ENCODE data around the gene HSD17B2. TPM values are rescaled to one million over a fixed set of nuclear protein-coding genes. Genes with fewer than 3 reads are reported as not detected.

The HSD17B2 gene, protein sequence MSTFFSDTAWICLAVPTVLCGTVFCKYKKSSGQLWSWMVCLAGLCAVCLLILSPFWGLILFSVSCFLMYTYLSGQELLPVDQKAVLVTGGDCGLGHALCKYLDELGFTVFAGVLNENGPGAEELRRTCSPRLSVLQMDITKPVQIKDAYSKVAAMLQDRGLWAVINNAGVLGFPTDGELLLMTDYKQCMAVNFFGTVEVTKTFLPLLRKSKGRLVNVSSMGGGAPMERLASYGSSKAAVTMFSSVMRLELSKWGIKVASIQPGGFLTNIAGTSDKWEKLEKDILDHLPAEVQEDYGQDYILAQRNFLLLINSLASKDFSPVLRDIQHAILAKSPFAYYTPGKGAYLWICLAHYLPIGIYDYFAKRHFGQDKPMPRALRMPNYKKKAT
- 0.04 TPM in 1 of 2 replicates, not detected in the other for total RNA-seq (2014; rRNA removed; shearing (Covaris generic))

DNA sequence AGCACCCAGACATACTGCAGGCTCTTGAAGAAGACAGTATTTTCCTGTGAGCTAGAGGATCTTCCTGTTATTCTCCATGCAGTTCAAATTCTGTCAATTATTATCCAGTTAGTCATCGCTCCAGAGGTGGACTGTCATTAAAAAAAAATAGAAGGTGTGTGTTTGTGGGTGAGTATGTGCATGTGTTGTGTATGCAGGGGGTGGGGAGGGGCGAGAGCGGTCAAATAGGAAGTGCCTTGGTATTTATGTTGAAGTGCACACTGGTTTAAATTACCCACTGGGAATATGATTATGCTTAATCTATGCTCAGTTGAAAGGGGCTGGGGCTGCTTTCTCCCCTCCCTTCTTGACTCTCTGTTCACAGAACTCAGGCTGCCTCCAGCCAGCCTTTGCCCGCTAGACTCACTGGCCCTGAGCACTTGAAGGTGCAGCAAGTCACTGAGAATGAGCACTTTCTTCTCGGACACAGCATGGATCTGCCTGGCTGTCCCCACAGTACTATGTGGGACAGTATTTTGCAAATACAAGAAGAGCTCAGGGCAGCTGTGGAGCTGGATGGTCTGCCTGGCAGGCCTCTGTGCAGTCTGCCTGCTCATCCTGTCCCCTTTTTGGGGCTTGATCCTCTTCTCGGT is at the start of gene HSD17B2:
TSS of gene HSD17B2 (plus strand) at position 273 of the 632 bp plus-strand sequence. CDS start at position 445, 172 bp downstream.
- Histone ChIP-seq H3K27me3 (ENCODE audit: control insufficient read depth, insufficient read depth, low read length) (no peaks in the 10 kb centered on the region), H3K4me3 (ENCODE audit: insufficient read depth, low read depth, low read length) (no peak within 1 kb of the TSS), H3K36me3 (replicated peaks; ENCODE audit: control insufficient read depth, insufficient read depth, low read length) (no peaks in the 10 kb centered on the region)
- DNase-seq = no peak

DNA sequence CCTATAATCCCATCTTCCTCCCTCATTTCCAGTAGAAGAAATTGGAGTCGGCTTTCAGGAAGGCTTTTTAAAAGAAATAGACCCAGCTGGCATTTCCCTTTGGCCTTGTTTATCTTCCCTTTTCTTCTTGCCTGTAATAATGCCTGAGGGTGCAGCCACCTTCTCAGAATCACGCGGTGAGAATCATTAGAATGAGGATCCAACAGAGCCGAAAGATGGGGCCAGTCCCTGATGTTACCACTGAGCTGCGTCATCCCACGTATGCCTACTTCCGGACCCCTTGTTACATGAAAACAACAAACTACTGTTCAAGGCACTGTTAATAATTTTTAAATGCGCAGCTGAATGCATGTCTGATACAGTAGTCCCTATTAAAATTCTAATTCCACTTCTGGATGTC is 47.9 kb upstream of the HSD17B2 start:
- no peak for DNase-seq
- no peak overlapping the region for H3K4me3 ChIP-seq (ENCODE audit: insufficient read depth, low read depth, low read length)
- H3K36me3 ChIP-seq (replicated peaks; ENCODE audit: control insufficient read depth, insufficient read depth, low read length) = no peaks in the 10 kb centered on the region
- no peaks in the 10 kb centered on the region for H3K27me3 ChIP-seq (ENCODE audit: control insufficient read depth, insufficient read depth, low read length)

DNA sequence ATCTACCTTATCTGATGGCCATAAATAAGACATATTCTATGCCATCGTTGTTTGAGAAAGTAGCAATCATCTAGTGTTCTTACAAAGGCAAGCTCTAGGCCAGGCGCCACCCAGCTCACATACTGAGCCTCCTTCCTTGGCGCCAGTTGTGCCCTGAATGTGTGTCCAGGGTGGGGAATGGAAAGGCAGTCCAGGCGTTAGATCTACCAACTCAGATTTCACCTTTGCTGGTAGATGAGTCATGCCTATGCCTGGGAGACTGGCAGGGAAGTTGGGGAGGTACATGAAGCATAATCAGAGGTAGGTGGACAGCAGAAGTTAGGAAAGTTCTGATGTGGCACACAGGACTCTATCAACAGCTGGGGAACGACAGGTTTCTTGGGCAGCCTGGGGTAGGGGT is 47.3 kb upstream of the HSD17B2 start:
- H3K36me3 ChIP-seq (replicated peaks; ENCODE audit: control insufficient read depth, insufficient read depth, low read length) = no peaks in the 10 kb centered on the region

DNA sequence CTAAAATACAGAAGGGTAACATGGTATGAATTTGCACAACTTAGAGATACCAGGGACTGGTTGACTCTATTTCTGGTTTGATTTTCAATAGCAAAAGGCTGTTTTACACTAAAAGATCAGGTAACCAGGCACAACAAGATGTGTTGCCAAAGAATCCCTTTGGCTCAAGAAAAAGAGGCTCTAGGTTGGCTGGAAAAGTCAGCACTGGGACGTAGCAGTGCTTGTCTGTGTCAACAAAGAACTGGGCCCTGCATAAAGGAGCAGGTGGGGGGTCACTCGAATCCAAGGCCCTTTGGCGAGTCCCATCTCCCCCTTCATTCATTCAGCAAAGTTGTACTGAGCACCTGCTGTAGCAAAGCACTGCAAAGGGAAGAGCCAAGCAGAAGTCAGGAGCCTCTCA is 42.2 kb upstream of the HSD17B2 start:
- no peaks in the 10 kb centered on the region for H3K36me3 ChIP-seq (replicated peaks; ENCODE audit: control insufficient read depth, insufficient read depth, low read length)
- H3K4me3 ChIP-seq (ENCODE audit: insufficient read depth, low read depth, low read length) = no peak overlapping the region
- no peaks in the 10 kb centered on the region for H3K27me3 ChIP-seq (ENCODE audit: control insufficient read depth, insufficient read depth, low read length)
- no peak for DNase-seq

More for the DNA sequence above, 47.3 kb upstream of the HSD17B2 start:
- Histone ChIP-seq H3K27me3 (ENCODE audit: control insufficient read depth, insufficient read depth, low read length) (no peaks in the 10 kb centered on the region), H3K4me3 (ENCODE audit: insufficient read depth, low read depth, low read length) (no peak overlapping the region)
- DNase-seq = no peak

DNA sequence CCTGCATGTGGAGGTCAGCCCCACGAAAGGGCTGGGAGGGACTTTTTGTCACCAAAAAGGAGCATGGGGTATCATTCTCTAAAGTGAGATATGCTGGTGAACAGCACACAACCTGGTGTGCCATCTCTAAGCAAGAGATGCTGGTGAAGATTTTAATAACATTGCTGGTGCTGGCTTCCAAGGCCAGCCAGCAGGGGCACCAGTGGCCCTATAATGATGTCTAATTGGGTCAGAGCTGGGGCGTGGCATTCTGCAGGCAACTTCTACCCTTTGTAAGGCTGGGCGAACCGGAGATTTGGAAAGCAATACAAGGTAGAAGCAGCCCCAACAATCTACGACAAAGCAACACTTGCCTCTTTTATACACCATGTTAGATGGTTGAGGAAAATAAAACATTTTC is 40.6 kb upstream of the HSD17B2 start:
- Histone ChIP-seq H3K36me3 (replicated peaks; ENCODE audit: control insufficient read depth, insufficient read depth, low read length) (no peaks in the 10 kb centered on the region), H3K4me3 (ENCODE audit: insufficient read depth, low read depth, low read length) (no peak overlapping the region), H3K27me3 (ENCODE audit: control insufficient read depth, insufficient read depth, low read length) (no peaks in the 10 kb centered on the region)
- DNase-seq = peak; percentile 39

DNA sequence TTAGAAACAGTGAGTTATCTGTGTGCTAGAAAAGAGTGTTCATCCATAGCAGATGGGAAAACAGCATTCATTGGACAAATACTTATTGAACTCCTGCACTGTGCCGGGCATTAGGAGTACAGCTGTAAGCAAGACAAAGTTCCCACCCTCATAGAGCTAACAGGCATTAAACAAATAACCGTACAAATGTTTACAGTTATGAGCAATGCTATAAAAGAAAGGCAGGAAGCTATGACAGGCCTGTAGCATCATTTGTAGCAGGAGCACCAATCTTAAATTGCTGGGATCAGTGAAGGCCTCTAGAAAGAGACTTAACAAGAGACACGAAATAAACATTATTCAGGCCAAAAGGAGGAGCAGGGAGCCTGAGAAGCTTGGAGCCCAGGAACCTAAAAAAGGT is 39.4 kb upstream of the HSD17B2 start:
- DNase-seq = no peak
- H3K36me3 ChIP-seq (replicated peaks; ENCODE audit: control insufficient read depth, insufficient read depth, low read length) = no peaks in the 10 kb centered on the region
- no peak overlapping the region for H3K4me3 ChIP-seq (ENCODE audit: insufficient read depth, low read depth, low read length)
- H3K27me3 ChIP-seq (ENCODE audit: control insufficient read depth, insufficient read depth, low read length) = no peaks in the 10 kb centered on the region

DNA sequence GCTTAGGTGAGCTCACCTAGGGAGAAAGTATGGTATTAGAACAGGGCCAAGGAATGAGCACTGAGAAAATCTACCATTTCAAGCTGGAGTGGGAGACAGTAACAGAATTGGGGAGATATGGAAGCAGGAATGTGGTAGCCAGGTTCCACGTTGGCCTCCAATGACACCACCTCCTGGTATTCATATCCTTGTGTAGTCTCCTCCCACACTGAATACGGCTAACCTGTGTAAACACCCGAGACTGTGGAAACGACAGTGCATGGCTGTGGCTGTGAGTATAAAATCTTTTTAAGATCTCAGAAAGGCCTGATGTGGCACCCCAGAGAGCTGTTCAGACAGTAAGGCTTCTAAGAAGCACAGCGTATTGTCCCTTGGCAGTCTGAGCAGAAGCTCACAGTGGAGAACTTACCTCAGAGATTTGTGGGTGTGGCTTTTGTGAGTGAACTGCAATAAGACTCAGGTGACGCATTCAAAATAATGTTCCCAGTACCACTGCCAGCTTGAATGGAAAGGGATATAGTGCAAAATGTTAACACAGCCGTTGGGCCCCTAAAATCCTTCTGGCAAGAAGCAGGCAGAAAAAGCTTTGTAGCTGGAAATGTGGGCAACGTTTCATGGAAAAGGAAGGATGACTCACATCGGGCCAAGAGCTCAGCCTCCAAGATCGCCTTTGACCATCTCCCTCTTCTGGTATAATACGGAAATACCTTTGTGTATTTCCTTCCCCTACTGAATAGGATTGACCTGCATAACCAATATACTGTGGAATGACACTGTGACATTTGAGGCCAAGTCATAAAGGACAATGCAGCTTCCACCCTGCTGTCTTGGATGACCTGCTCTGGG is 38.2 kb upstream of the HSD17B2 start:
- no peak for DNase-seq
- Histone ChIP-seq H3K27me3 (ENCODE audit: control insufficient read depth, insufficient read depth, low read length) (no peaks in the 10 kb centered on the region), H3K36me3 (replicated peaks; ENCODE audit: control insufficient read depth, insufficient read depth, low read length) (no peaks in the 10 kb centered on the region), H3K4me3 (ENCODE audit: insufficient read depth, low read depth, low read length) (no peak overlapping the region)

DNA sequence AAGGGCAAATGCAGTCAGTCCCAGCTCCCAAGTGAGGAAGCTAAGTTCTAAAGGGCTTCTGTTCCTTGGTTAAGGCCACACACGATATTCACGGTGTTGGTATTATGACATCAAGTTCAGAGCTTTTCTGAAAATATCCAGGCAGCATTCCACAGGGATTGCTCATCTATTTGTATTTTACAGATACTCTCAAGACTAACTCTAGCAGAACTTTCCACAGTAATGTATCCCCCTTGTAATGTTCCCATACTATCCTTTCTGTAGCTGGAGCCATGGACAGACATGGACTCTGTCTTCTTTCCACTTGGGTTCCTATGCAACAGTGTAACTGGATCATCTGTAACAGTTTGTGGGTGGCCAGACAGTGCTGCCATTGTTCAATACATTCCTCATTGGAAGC is 37.3 kb upstream of the HSD17B2 start:
- Histone ChIP-seq H3K4me3 (ENCODE audit: insufficient read depth, low read depth, low read length) (no peak overlapping the region), H3K36me3 (replicated peaks; ENCODE audit: control insufficient read depth, insufficient read depth, low read length) (no peaks in the 10 kb centered on the region), H3K27me3 (ENCODE audit: control insufficient read depth, insufficient read depth, low read length) (no peaks in the 10 kb centered on the region)
- DNase-seq = no peak

DNA sequence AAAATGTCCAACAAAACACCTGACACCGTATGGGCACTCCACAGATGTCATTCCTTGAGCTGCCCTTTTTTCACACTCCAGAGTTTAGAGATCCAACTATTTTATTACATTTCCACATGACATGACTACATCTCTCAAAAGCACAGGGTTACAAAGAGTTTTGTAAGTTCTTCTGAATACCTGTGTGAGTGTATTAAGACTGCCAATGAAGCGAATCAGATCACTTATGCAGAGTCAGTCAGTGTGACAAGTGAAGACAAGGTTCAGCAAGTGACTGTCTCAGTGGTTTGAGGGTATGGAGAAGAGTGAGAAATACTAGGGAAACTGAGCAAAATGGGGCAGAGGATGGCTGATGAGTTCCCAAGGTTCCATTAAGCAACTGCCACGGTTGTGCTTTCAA is 32.2 kb upstream of the HSD17B2 start:
- no peaks in the 10 kb centered on the region for H3K36me3 ChIP-seq (replicated peaks; ENCODE audit: control insufficient read depth, insufficient read depth, low read length)
- no peaks in the 10 kb centered on the region for H3K27me3 ChIP-seq (ENCODE audit: control insufficient read depth, insufficient read depth, low read length)
- H3K4me3 ChIP-seq (ENCODE audit: insufficient read depth, low read depth, low read length) = no peak overlapping the region
- DNase-seq = no peak

DNA sequence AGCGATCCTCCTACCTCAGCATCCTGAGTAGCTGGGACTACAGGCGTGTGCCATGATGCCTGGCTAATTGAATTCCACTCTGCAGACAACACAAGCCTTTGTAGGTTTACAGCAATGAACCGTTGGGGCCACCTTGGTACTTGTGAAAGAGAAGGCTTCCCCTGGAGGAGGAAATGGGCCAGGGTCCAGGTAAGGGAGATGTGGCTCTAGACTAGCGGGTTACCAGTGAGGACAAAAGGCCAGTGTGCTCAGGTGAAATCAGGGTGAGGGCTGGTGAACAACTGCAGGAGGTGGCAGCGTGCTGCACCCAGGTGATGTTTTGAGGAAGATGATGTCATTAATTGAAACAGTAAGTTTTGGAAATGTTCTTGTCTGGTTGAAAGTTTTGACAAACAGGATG is 30.5 kb upstream of the HSD17B2 start:
- H3K4me3 ChIP-seq (ENCODE audit: insufficient read depth, low read depth, low read length) = no peak overlapping the region
- DNase-seq = no peak
- H3K27me3 ChIP-seq (ENCODE audit: control insufficient read depth, insufficient read depth, low read length) = no peaks in the 10 kb centered on the region
- H3K36me3 ChIP-seq (replicated peaks; ENCODE audit: control insufficient read depth, insufficient read depth, low read length) = no peaks in the 10 kb centered on the region

DNA sequence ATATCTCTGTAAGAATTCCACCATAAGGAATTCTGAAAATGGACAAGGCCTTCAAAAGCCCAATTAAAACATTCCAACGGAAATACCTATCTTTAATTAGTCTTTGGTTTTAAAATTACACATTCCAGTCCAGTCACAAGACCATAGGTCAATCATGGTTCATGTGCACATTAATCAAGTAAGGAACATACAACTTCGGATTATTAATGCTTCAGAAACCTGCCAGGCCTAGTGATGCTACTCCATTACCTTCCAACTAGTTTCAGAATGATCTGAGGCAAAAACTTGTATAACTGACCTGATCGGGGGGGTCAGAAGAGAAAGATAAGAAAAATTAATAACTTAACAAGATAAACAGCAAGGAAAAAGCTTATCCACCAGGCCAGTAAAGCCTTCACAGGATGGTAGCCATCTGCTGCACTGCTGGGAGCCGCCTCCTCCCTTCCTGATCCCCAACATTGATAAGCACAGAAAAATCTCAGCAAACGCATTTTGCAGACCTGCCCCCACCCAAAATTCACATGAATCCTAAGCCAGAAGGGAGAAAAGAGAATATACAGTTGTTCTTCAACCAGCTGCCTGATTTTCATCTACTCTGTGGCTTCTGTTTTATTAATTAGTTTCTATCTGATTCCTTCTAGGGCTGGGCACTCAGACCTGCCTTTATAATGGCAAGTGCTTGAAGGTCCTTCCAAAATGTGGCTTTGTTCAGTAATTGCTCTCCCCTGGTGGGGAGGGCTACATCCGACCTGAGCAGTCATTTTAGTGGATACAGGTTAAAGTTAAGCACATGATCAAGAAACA is 29.8 kb upstream of the HSD17B2 start:
- no peaks in the 10 kb centered on the region for H3K27me3 ChIP-seq (ENCODE audit: control insufficient read depth, insufficient read depth, low read length)
- no peak for DNase-seq
- no peak overlapping the region for H3K4me3 ChIP-seq (ENCODE audit: insufficient read depth, low read depth, low read length)
- H3K36me3 ChIP-seq (replicated peaks; ENCODE audit: control insufficient read depth, insufficient read depth, low read length) = no peaks in the 10 kb centered on the region

DNA sequence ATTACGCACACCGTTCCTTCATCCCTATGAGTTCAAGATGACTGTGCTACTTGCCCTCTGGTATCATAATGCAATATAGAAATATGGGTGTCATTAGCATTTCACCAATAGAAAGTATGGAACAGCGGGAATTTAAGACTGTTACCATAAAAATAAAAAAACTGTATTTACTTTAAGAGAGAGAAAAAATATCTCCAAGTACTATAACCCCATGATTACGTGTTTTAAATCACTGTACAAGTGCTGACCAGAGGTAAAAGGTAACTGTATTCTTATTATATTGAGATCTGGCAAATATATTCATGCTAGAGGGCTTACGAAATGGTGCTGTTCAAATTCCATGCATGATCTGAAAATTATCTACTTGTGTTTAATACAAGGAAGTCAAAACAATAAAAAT is 29.0 kb upstream of the HSD17B2 start:
- Histone ChIP-seq H3K36me3 (replicated peaks; ENCODE audit: control insufficient read depth, insufficient read depth, low read length) (no peaks in the 10 kb centered on the region), H3K4me3 (ENCODE audit: insufficient read depth, low read depth, low read length) (no peak overlapping the region), H3K27me3 (ENCODE audit: control insufficient read depth, insufficient read depth, low read length) (no peaks in the 10 kb centered on the region)
- DNase-seq = no peak

DNA sequence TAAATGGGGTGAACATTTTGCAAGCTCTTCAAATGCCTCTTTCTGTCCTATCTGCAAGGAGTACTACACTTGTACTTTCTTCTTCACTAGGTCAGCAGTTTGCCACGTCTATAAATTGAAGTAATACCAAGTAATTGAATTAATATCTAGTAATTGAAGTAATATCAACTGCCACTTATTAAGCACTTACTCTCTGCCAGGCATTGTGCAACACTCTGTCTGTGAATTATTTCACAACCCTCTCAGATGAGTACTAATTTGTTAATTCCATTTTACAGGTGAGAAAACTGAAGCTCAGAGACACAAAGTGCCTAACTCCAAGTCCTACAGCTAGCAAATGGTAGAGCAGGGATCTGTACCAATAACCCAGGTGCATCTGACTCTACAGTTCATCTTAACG is 27.9 kb upstream of the HSD17B2 start:
- H3K4me3 ChIP-seq (ENCODE audit: insufficient read depth, low read depth, low read length) = no peak overlapping the region
- H3K36me3 ChIP-seq (replicated peaks; ENCODE audit: control insufficient read depth, insufficient read depth, low read length) = no peaks in the 10 kb centered on the region
- no peak for DNase-seq
- no peaks in the 10 kb centered on the region for H3K27me3 ChIP-seq (ENCODE audit: control insufficient read depth, insufficient read depth, low read length)

DNA sequence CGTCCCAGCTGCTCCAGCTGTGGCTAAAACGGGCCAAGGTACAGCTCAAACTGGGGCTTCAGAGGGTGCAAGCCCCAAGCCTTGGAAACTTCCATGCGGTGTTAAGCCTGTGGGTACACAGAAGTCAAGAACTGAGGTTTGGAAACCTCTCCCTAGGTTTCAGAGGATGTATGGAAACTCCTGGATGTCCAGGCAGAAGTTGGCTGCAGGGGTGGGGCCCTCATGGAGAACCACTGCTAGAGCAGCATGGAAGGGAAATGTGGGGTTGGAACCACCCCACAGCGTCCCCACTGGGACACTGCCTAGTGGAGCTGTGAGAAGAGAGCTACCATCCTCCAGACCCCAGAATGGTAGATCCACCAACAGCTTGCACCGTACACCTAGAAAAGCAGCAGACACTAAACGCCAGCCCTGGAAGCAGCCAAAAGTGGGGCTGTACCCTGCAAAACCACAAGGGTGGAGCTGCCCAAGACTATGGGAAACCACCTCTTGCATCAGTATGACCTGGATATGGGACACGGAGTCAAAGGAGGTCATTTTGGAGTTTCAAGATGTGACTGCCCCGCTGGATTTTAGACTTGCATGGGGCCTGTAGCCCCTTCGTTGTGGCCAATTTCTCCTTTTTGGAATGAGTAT is 26.0 kb upstream of the HSD17B2 start:
- Histone ChIP-seq H3K27me3 (ENCODE audit: control insufficient read depth, insufficient read depth, low read length) (no peaks in the 10 kb centered on the region), H3K36me3 (replicated peaks; ENCODE audit: control insufficient read depth, insufficient read depth, low read length) (no peaks in the 10 kb centered on the region), H3K4me3 (ENCODE audit: insufficient read depth, low read depth, low read length) (no peak overlapping the region)
- DNase-seq = no peak

All from H7 (cell line).